Astrocyte (in vitro differentiated cells and primary cell): ENCODE results near the gene HENMT1. TPM values are rescaled to one million over a fixed set of nuclear protein-coding genes. Genes with fewer than 3 reads are reported as not detected.
A peak's percentile ranks its signal among the peaks of the same experiment; 100 is the strongest.
"Not testable (repeated sequence)": the region's sequence is repeated elsewhere in the genome, so short reads cannot be mapped to it uniquely, and the experiment has no call there.

Experiments used
- DNase-seq: peaks from one replicate; pipeline ENCODE4 v3.0.0-alpha.2; 2010; ENCODE audit warnings: low read depth
- FAIRE-seq: peaks from 2 replicates; lab custom pipeline; 2011; peaks lifted over from hg19 to GRCh38; lab: Jason Lieb, UNC
- H2AFZ ChIP-seq: 2 replicates; pipeline ENCODE4 v1.6.0; 2012; ENCODE audit warnings: low read depth, low read length, inconsistent platforms
- H3K27ac ChIP-seq: 2 replicates; pipeline ENCODE4 v1.5.1; 2011; ENCODE audit warnings: low read depth, low read length, inconsistent platforms
- H3K27me3 ChIP-seq: 2 replicates; pipeline ENCODE4 v1.6.0; 2011; ENCODE audit warnings: low read length, inconsistent platforms; ENCODE audit not compliant: insufficient read depth
- H3K36me3 ChIP-seq: 2 replicates; pipeline ENCODE4 v1.5.1; 2011; ENCODE audit warnings: low read length, inconsistent platforms; ENCODE audit not compliant: insufficient read depth
- H3K4me1 ChIP-seq: 2 replicates; pipeline ENCODE4 v1.5.1; 2011; ENCODE audit warnings: low read length, inconsistent platforms; ENCODE audit not compliant: insufficient read depth
- H3K4me2 ChIP-seq: 2 replicates; pipeline ENCODE4 v1.6.0; 2012; ENCODE audit warnings: low read length, inconsistent platforms
- H3K4me3 ChIP-seq: 2 replicates; pipeline ENCODE4 v1.5.1; 2011; ENCODE audit warnings: low read depth, mild to moderate bottlenecking, low read length, inconsistent platforms; ENCODE audit not compliant: insufficient read depth
- H3K79me2 ChIP-seq: 2 replicates; pipeline ENCODE4 v1.6.0; 2012; ENCODE audit warnings: mild to moderate bottlenecking, low read length, inconsistent platforms; ENCODE audit not compliant: insufficient read depth
- H3K9ac ChIP-seq: 2 replicates; pipeline ENCODE4 v1.6.0; 2012; ENCODE audit warnings: mild to moderate bottlenecking, low read length, inconsistent platforms
- H3K9me3 ChIP-seq: 2 replicates; pipeline ENCODE4 v1.5.1; 2012; ENCODE audit warnings: low read depth, mild to moderate bottlenecking, low read length, inconsistent platforms; ENCODE audit not compliant: insufficient read depth
- H4K20me1 ChIP-seq: 2 replicates; pipeline ENCODE4 v1.6.0; 2012; ENCODE audit warnings: low read length, inconsistent platforms; ENCODE audit not compliant: insufficient read depth
- H3K27ac Mint-ChIP-seq: one replicate; pipeline ENCODE4 v1.8.0; 2021; ENCODE audit warnings: mild to moderate bottlenecking, mixed read lengths; ENCODE audit not compliant: unreplicated experiment
- H3K27me3 Mint-ChIP-seq: one replicate; pipeline ENCODE4 v1.8.0; 2021; ENCODE audit warnings: low read depth, mixed read lengths; ENCODE audit not compliant: unreplicated experiment
- H3K36me3 Mint-ChIP-seq: one replicate; pipeline ENCODE4 v1.8.0; 2021; ENCODE audit warnings: low read depth, mixed read lengths; ENCODE audit not compliant: unreplicated experiment
- H3K4me1 Mint-ChIP-seq: one replicate; pipeline ENCODE4 v1.8.0; 2021; ENCODE audit warnings: low read depth, mixed read lengths; ENCODE audit not compliant: unreplicated experiment
- H3K4me3 Mint-ChIP-seq: one replicate; pipeline ENCODE4 v1.8.0; 2021; ENCODE audit warnings: mild to moderate bottlenecking, moderate library complexity, mixed read lengths; ENCODE audit not compliant: unreplicated experiment
- H3K9me3 Mint-ChIP-seq: one replicate; pipeline ENCODE4 v1.8.0; 2021; ENCODE audit warnings: mild to moderate bottlenecking, mixed read lengths; ENCODE audit not compliant: unreplicated experiment
- EZH2 ChIP-seq: IDR thresholded peaks from 2 replicates; pipeline ENCODE4 v1.6.1; 2012; ENCODE audit warnings: mild to moderate bottlenecking, low read length, inconsistent platforms; ENCODE audit not compliant: insufficient read depth
- total RNA-seq: library from RNA; stranded (reverse); gene quantifications from 2 replicates; pipeline ENCODE4 v1.2.1, GENCODE V29; 2021
- TF ChIP-seq, protein P1 (sequence below): IDR thresholded peaks from 2 replicates; pipeline ENCODE4 v1.5.1; 2011; ENCODE audit warnings: low read depth, mild to moderate bottlenecking, inconsistent platforms, low read length, moderate library complexity; ENCODE audit not compliant: insufficient read depth

HENMT1 gene
- total RNA-seq, 1 donor from 2014 or later: 2.2 TPM

DNA sequence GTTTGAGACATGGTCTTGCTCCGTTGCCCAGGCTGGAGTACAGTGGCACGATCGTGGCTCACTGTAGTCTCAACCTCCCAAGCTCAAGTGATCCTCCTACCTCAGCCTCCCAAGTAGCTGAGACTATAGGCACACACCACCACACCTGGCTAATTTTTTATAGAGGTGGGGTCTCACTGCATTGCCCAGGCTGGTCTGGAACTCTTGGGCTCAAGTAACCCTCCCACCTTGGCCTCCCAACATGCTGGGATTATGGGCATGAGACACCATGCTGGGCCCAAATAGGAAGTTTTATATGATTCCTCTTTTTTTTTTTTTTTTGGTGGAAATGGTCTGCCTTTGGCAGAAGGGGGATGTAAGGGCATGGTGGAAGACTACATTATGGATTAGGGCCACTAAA lies 45.8 kb upstream of the HENMT1 start:
- no peak overlapping the region for H3K4me2 ChIP-seq
- no peaks in the 10 kb centered on the region for H3K9me3 ChIP-seq
- H3K9ac ChIP-seq: no peak overlapping the region
- Mint-ChIP-seq H3K27me3 (no peaks in the 10 kb centered on the region), H3K4me3 (no peak overlapping the region), H3K36me3 (peaks cover 2% of the 10 kb centered on the region), H3K9me3 (peaks cover 2% of the 10 kb centered on the region), H3K4me1 (peaks cover 8% of the 10 kb centered on the region), H3K27ac (no peak overlapping the region)
- H3K27ac ChIP-seq: no peak overlapping the region
- no peaks in the 10 kb centered on the region for H3K27me3 ChIP-seq
- no peaks in the 10 kb centered on the region for H3K79me2 ChIP-seq
- no peaks in the 10 kb centered on the region for H3K36me3 ChIP-seq
- TF ChIP-seq, protein P1, sequence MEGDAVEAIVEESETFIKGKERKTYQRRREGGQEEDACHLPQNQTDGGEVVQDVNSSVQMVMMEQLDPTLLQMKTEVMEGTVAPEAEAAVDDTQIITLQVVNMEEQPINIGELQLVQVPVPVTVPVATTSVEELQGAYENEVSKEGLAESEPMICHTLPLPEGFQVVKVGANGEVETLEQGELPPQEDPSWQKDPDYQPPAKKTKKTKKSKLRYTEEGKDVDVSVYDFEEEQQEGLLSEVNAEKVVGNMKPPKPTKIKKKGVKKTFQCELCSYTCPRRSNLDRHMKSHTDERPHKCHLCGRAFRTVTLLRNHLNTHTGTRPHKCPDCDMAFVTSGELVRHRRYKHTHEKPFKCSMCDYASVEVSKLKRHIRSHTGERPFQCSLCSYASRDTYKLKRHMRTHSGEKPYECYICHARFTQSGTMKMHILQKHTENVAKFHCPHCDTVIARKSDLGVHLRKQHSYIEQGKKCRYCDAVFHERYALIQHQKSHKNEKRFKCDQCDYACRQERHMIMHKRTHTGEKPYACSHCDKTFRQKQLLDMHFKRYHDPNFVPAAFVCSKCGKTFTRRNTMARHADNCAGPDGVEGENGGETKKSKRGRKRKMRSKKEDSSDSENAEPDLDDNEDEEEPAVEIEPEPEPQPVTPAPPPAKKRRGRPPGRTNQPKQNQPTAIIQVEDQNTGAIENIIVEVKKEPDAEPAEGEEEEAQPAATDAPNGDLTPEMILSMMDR: no peak
- no peak for TF ChIP-seq EZH2
- no peak overlapping the region for H2AFZ ChIP-seq
- H4K20me1 ChIP-seq: no peaks in the 10 kb centered on the region
- FAIRE-seq (no peak), DNase-seq (no peak)
- peaks cover 14% of the 10 kb centered on the region for H3K4me1 ChIP-seq
- no peak overlapping the region for H3K4me3 ChIP-seq

DNA sequence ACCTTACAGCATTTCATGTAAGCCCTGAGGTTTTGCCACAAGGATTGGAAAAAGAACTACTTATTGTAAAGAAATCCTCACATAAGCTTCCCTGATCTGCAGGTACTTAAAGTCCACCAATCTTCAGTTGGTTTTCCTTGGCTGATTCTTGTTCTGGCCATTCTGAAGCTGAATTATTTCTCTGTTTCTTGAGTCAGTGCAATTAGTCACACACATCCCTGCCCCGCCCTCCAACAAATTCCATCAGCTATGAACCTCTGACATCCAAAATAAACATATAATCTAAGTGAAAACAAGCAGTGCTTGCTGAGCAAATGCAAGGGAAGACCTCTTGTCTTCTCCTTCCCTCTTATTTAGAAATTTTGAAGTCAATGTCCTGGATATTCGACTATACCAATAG lies 43.6 kb upstream of the HENMT1 start:
- Histone ChIP-seq H3K27me3 (no peaks in the 10 kb centered on the region), H3K79me2 (no peaks in the 10 kb centered on the region), H3K36me3 (peaks cover 16% of the 10 kb centered on the region), H3K4me1 (peaks cover 14% of the 10 kb centered on the region), H3K9me3 (no peaks in the 10 kb centered on the region), H3K9ac (no peak overlapping the region), H2AFZ (no peak overlapping the region), H4K20me1 (peaks cover 6% of the 10 kb centered on the region), H3K4me2 (peak overlapping the region; percentile 67), H3K4me3 (no peak overlapping the region), H3K27ac (peak overlapping the region; percentile 5)
- Mint-ChIP-seq H3K4me1 (peaks cover 8% of the 10 kb centered on the region), H3K27ac (peak overlapping the region; percentile 1), H3K4me3 (no peak overlapping the region), H3K9me3 (peaks cover 2% of the 10 kb centered on the region), H3K36me3 (peaks cover 7% of the 10 kb centered on the region), H3K27me3 (no peaks in the 10 kb centered on the region)
- TF ChIP-seq EZH2: no peak
- TF ChIP-seq, protein P1: no peak
- DNase-seq (peak; percentile 73), FAIRE-seq (peak; percentile 70)

DNA sequence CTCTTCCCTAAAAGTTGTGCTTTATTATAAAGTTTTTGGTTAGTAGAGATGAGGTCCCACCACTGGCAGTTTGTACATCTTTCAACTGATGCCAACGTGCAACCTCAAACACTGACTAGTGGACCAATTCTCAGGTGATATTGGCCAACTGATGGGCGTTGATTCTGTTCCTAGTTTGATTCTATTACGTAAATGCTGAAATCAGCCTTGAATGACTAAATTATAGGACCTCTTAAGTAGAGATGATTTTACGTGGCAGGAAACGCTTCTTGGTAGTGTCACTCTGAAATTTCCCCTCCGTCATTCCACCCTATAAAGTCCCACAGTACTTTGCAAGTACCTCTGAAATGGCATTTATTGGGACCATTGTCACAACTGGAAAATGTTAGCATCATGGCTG lies 43.0 kb upstream of the HENMT1 start:
- H3K27ac ChIP-seq: peak overlapping the region; percentile 5
- no peaks in the 10 kb centered on the region for H3K9me3 ChIP-seq
- peaks cover 11% of the 10 kb centered on the region for H4K20me1 ChIP-seq
- peak overlapping the region; percentile 67 for H3K4me2 ChIP-seq
- Mint-ChIP-seq H3K4me1 (peaks cover 8% of the 10 kb centered on the region), H3K27me3 (no peaks in the 10 kb centered on the region), H3K9me3 (peaks cover 2% of the 10 kb centered on the region), H3K36me3 (peaks cover 12% of the 10 kb centered on the region), H3K27ac (peak overlapping the region; percentile 1), H3K4me3 (no peak overlapping the region)
- no peaks in the 10 kb centered on the region for H3K27me3 ChIP-seq
- H2AFZ ChIP-seq: no peak overlapping the region
- no peaks in the 10 kb centered on the region for H3K79me2 ChIP-seq
- H3K9ac ChIP-seq: no peak overlapping the region
- H3K4me3 ChIP-seq: no peak overlapping the region
- no peak for FAIRE-seq
- H3K36me3 ChIP-seq: peaks cover 21% of the 10 kb centered on the region
- DNase-seq: no peak
- peaks cover 14% of the 10 kb centered on the region for H3K4me1 ChIP-seq
- TF ChIP-seq, protein P1: no peak
- TF ChIP-seq EZH2: no peak

DNA sequence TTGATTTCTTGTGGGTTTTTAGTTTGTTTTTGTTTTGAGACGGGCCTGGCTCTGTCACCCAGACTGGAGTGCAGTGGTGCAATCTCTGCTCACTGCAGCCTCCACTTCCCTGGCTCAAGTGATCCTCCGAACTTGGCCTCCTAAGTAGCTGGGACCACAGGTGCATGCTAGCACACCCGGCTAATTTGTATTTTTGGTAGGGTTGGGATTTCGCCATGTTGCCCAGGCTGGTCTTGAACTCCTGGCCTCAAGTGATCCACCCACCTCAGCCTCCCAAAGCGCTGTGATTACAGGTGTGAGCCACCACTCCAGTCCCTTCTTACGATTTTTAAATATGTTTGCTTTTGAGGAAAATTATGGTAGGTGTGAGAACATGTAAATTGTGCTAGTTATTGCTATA lies 41.2 kb upstream of the HENMT1 start:
- H3K27ac Mint-ChIP-seq, H3K27me3 Mint-ChIP-seq, H3K4me3 ChIP-seq, FAIRE-seq, H2AFZ ChIP-seq, H3K9me3 Mint-ChIP-seq, H3K9ac ChIP-seq, H3K27me3 ChIP-seq, H3K4me3 Mint-ChIP-seq, H3K4me2 ChIP-seq, H3K9me3 ChIP-seq, H3K27ac ChIP-seq, H3K4me1 Mint-ChIP-seq, DNase-seq: not testable (repeated sequence)
- peaks cover 10% of the 10 kb centered on the region for H3K79me2 ChIP-seq
- H4K20me1 ChIP-seq: peaks cover 21% of the 10 kb centered on the region
- H3K36me3 ChIP-seq: peaks cover 39% of the 10 kb centered on the region
- peaks cover 14% of the 10 kb centered on the region for H3K4me1 ChIP-seq
- peaks cover 16% of the 10 kb centered on the region for H3K36me3 Mint-ChIP-seq
